ENCODE data around the gene FOXL2NB.

DNA sequence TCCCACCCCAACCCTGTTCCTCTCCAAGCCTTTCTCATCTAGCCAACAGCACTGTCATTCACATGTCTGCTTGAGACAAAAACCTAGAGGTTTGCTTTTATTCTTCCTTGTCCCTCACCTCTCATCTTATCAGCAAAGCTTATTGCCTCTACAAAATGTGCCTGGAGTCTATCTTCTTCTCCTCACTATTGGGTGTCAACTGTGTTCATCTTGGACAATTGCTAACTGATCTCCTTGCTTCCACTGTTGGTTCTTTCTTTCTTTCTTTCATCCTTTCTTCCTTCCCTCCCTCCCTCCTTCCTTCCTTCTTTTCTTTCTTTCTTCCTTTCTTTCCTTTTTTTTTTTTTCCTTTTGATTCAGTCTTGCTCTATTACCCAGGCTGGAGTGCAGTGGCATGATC is 48.3 kb upstream of the FOXL2NB start:
- TF ChIP-seq POLR2A (IDR thresholded peaks at IDR 0.05), result no peak
- TF ChIP-seq, protein P1, sequence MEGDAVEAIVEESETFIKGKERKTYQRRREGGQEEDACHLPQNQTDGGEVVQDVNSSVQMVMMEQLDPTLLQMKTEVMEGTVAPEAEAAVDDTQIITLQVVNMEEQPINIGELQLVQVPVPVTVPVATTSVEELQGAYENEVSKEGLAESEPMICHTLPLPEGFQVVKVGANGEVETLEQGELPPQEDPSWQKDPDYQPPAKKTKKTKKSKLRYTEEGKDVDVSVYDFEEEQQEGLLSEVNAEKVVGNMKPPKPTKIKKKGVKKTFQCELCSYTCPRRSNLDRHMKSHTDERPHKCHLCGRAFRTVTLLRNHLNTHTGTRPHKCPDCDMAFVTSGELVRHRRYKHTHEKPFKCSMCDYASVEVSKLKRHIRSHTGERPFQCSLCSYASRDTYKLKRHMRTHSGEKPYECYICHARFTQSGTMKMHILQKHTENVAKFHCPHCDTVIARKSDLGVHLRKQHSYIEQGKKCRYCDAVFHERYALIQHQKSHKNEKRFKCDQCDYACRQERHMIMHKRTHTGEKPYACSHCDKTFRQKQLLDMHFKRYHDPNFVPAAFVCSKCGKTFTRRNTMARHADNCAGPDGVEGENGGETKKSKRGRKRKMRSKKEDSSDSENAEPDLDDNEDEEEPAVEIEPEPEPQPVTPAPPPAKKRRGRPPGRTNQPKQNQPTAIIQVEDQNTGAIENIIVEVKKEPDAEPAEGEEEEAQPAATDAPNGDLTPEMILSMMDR (IDR thresholded peaks at IDR 0.05), result no peak
